HG03039 (cell line): ENCODE data around the gene TEAD4.

Experiments used
- ATAC-seq: cut with Tn5 transposase; IDR thresholded peaks from one replicate; pipeline ENCODE4 v1.9.1; 2021; ENCODE audit warnings: mild to moderate bottlenecking, moderate library complexity; ENCODE audit not compliant: unreplicated experiment

The TEAD4 gene

GRCh38 chr12:2999265-2999841 is 40.2 kb downstream of the TEAD4 start:
- ATAC-seq, result no peak

DNA sequence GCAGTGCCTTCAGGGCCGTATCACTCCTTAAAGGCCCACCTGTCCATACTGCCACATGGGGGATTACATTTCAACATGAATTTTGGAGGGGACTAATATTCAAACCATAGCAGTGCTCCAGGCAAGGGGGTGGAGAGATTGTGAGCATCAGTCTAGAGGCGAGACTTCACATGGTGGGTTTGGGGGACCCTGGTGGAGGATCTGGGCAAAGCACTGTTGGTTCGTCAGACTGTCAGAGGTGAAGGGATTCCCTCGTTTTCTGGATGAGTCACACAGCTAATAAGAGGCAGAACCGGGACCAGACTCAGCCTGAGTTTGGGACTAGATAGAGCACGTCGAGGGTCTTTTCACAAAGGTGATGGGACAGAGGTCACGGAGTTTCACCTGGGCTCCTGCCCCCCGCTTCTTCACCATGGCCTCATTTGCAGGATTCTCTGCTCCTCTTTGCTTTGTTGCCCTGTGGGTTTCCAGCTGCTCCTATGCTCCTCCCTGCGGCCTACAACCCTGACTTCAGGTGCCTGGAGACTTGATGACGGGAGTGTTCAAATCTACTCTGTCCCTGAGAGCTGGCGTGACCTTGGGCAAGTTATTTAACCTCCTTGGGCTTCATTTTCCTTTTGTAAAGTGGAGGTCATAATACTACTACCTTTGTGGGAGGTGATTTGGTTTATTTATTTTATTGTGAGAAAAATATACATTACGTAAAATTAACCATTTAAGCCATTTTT is 41.5 kb downstream of the TEAD4 start:
- no peak for ATAC-seq

GRCh38 chr12:3002646-3003045 is 43.4 kb downstream of the TEAD4 start:
- ATAC-seq, result no peak

- no peak for ATAC-seq
Observed at GRCh38 chr12:3003357-3003992, 44.3 kb downstream of the TEAD4 start.

GRCh38 chr12:3004655-3005565 is 45.7 kb downstream of the TEAD4 start:
- ATAC-seq, result no peak

- no peak for ATAC-seq
Observed at GRCh38 chr12:3005736-3006135, 46.5 kb downstream of the TEAD4 start.

DNA sequence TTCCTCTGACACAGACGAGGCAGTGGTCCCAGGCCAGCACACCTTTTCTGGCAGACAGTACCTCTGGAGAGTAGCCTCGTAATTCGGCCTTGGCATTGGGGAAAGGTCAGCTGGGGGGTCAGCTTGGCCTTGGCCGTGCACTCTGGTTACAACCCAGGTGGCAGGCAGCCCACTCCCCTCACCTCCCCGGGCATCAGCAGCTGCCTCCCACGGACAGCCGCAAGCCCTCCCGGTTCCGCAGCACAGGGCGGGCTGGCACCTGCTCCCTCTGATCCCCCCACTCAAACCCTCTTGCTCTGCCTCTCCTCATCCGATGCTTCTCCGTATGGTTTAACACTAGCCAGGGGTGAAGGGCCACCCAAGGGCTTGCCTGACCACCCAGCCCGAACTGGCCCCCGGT is 50.6 kb downstream of the TEAD4 start:
- ATAC-seq, result no peak

GRCh38 chr12:3010214-3010930 is 51.2 kb downstream of the TEAD4 start:
- ATAC-seq, result no peak

GRCh38 chr12:3012786-3013185 is 53.6 kb downstream of the TEAD4 start:
- no peak for ATAC-seq

DNA sequence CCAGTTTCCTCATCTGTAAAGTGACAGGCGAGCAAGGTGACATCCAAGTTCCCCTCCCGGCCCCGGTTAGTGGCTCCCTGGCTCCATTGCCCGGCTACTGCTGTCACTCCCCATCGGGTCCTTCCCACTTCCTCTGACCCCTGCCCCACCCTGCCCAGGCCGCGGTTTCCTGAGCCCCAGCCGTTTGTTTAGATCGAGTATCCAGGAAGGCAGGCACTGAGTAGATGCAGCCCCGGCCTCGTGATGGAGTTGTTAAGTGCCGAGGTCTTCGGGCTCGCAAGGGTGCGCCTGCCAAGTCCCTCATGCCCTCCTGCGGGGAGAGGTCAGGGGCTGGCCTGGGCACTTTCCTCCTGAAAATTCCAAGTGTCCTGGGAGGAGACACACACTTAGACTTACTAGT is 55.4 kb downstream of the TEAD4 start:
- no peak for ATAC-seq

DNA sequence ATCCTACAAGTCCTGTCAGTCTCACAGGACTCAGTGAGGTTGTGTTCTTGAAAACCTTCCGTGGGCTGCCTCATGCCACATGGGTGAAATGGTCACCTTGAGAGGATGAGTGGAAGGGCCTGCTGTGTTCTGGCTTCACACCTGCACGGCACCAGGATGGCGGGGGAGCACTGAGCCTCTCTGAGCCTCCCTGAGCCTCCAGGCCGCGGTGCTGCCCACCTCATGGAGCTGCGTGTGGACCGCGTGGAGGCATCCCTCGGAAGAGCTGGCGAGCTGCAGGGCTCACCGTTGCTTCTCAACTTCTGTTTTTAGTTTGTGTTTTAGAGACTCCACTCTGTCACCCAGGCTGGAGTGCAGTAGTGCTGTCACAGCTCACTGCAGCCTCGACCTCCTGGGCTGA is 56.2 kb downstream of the TEAD4 start:
- ATAC-seq, result no peak

- no peak for ATAC-seq
Observed at GRCh38 chr12:3016191-3016590, 57.0 kb downstream of the TEAD4 start.

GRCh38 chr12:3017281-3017680 is 58.1 kb downstream of the TEAD4 start:
- ATAC-seq, result no peak

DNA sequence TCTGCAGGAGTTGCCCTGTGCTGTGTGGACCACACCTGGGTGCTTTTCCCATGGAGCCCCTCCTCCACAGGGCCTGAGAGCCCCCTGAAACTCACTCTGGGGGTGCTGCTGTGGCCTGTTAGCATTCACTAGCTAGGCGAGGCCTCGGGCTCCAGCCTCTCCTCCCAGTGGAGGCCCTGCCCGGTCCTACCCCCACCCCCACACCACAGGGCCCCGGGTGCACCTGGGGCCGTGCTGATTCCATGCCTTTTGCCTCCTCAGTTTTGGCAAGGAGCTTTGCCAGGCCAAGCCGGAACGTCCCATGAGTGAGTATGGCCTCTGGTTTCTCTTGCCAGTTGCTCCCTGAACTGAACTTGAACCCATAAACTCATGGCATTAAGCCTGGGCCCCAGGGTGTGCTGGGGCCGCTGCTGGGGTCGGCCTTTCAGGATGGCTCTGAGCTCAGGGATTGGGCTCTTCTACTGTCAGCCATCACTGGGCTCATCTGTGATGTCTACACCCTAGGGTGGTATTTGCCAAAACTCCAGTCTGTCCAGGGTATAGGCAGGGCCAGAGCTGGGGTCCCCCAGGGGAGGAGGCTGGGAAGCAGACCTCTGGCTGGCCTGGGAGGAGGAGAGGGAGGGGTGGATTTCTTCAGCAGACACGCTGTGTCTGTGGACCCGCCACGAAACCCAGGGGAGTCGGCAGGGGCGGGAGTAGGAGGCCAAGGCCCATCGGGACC is 59.2 kb downstream of the TEAD4 start:
- ATAC-seq, result no peak

DNA sequence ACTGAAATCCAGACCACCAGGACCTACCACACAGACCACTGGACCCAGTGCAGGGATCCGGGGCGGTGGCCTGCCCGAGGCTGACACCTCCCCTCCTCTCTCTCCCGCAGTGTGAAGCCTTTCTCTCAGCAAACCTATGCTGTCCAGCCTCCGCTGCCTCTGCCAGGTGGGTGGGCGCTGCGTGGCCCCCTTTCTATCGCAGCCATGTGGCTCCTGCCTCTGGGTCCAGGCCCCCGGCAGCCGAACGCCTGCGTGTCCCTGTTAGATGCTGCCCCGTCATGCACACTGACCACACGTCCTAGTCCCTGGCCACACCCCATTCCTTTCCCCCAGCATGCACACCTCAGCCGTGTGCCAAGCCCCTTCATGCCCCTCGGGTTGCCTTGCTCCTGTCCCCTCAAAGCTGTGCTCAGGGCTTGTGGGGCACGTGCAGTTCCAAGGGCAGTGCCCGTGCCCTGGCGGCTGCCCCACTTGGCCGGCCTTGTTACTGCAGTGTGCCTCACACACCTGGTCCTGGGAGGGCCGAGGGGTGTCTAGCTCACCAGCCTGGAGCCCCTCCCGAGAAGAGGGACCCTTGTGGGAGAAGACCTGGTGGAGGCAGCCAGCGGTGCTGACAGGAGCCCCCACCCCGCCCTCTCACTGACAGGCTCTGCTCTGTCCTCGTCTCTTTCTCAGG is 59.9 kb downstream of the TEAD4 start:
- ATAC-seq, result no peak

DNA sequence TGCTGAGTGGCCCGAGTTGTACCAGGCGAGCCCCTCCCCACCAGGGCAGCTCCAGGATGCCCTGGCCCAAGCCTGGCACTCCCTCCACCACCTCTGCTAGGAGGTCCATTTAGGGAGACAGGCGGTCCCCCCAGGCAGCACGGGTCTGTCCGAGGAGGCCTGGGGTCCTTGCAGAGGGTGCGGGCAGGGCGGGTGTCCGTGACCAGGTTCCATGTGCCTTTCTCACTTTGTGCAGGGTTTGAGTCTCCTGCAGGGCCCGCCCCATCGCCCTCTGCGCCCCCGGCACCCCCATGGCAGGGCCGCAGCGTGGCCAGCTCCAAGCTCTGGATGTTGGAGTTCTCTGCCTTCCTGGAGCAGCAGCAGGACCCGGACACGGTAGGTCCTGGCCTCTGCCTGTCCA is 61.2 kb downstream of the TEAD4 start:
- no peak for ATAC-seq

DNA sequence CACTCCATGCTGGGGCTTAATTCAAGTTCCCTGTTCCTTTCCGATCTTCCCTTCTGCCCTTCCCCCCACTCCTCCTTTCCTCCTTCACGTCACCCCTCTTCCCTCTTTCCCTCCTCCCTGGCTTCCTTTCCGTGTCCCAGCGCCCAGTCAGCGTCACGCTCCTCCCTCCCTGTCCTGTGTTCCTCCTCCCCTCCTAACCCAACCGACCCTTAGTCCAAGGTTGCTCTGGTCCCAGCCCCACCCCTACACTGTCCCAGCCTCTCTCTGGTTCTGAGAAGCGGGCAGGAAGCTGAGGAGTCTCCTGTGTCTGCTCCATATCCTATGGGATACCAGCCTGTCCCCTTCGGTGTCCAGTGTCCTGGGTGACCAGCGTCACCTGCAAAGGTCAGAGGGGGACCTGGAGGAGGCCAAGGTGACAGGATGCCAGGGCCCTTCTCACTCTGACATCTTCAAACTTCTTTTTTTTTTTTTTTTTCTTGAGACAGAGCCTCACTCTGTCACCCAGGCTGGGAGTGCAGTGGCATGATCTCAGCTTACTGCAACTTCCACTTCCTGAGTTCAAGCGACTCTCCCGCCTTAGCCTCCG is 61.7 kb downstream of the TEAD4 start:
- ATAC-seq, result no peak

DNA sequence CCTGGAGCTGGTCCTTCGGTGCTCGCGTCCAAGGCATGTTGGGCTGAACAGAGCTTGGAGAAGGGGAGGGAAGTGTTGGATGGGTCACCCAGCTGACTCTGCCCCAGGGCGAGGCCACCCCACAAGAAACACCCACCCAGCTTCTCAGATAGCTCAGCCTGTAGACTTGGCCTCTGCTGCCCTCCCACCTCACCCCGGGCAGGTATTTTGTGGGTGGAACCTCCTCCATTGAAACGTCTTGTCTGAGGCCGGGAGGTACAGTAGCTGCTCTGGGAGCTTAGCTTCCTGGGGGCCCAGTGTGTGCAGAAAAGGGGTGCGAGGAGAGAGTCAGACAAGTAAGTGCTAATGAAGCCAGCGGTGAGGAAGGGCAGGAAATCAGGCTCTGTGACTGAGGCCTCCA is 63.2 kb downstream of the TEAD4 start:
- no peak for ATAC-seq

DNA sequence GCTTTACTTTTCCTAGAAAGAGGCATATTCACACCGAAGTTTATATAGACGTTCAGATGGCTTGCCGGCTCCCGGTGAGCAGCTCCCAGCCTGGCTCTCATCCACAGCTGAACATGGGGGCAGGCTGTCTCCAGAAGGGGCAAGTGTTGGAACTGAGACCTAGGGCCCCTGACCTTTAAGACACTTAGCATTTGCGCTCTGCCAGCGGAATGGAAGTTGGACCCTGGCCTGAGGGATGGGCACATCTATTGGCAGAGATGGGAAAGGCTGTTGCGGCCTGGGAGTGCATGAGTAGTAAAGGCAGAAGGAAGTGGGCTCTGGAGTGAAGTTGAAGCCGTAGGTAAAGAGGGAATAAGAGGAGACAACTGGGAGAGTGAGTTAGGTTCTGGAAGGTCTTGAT is 63.8 kb downstream of the TEAD4 start:
- ATAC-seq, result no peak
